Fibroblast of the aortic adventitia (primary cell): ENCODE data around the gene ZBTB20. TPM values are rescaled to one million over a fixed set of nuclear protein-coding genes. Genes with fewer than 3 reads are reported as not detected.
A peak's percentile ranks its signal among the peaks of the same experiment; 100 is the strongest.

Experiments
- DNase-seq: peaks from one replicate; pipeline ENCODE4 v3.0.0-alpha.2; 2010; ENCODE audit warnings: low read depth
- H3K4me3 ChIP-seq: 2 replicates; pipeline ENCODE4 v1.5.1; 2011; ENCODE audit warnings: low read depth, mild to moderate bottlenecking, control low read depth, low read length, moderate library complexity
- total RNA-seq: library from RNA; depleted of rRNA; stranded (reverse); fragments of >200 nt; gene quantifications from 2 replicates; pipeline ENCODE4 v1.2.3, GENCODE V29; 2012; ENCODE audit warnings: low replicate concordance
- TF ChIP-seq, protein P1 (sequence below): IDR thresholded peaks from 2 replicates; pipeline ENCODE4 v1.5.1; 2011; ENCODE audit warnings: mild to moderate bottlenecking, low read length, control low read depth, inconsistent platforms; ENCODE audit not compliant: insufficient read depth

Gene ZBTB20
- total RNA-seq, 1 donor, result 47.2 TPM

- TF ChIP-seq, protein P1, sequence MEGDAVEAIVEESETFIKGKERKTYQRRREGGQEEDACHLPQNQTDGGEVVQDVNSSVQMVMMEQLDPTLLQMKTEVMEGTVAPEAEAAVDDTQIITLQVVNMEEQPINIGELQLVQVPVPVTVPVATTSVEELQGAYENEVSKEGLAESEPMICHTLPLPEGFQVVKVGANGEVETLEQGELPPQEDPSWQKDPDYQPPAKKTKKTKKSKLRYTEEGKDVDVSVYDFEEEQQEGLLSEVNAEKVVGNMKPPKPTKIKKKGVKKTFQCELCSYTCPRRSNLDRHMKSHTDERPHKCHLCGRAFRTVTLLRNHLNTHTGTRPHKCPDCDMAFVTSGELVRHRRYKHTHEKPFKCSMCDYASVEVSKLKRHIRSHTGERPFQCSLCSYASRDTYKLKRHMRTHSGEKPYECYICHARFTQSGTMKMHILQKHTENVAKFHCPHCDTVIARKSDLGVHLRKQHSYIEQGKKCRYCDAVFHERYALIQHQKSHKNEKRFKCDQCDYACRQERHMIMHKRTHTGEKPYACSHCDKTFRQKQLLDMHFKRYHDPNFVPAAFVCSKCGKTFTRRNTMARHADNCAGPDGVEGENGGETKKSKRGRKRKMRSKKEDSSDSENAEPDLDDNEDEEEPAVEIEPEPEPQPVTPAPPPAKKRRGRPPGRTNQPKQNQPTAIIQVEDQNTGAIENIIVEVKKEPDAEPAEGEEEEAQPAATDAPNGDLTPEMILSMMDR, result no peak
- DNase-seq, result no peak
- no peak overlapping the region for H3K4me3 ChIP-seq
Observed at GRCh38 chr3:114565216-114565615, 581.9 kb downstream of the ZBTB20 start.

GRCh38 chr3:114563720-114564119, 583.4 kb downstream of the ZBTB20 start:
- TF ChIP-seq, protein P1, result no peak
- H3K4me3 ChIP-seq, result no peak overlapping the region
- no peak for DNase-seq

DNA sequence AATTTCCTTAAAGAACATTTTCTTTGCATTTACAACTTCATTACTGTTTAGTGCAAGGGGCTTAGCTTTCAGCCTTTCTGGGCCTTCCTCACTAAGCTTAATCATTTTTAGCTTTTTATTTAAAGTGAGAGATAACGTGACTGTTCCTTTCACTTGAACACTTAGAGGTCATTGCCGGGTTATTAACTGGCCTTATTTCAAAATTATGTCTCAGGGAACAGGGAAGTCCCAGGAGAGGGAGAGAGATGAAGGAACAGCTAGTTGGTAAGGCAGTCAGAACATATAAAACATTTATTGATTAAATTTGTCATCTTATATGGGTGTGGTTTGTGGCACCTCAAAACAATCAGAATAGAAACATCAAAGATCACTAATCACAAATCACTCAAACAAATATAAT, 584.5 kb downstream of the ZBTB20 start:
- TF ChIP-seq, protein P1, result no peak
- no peak overlapping the region for H3K4me3 ChIP-seq
- no peak for DNase-seq

DNA sequence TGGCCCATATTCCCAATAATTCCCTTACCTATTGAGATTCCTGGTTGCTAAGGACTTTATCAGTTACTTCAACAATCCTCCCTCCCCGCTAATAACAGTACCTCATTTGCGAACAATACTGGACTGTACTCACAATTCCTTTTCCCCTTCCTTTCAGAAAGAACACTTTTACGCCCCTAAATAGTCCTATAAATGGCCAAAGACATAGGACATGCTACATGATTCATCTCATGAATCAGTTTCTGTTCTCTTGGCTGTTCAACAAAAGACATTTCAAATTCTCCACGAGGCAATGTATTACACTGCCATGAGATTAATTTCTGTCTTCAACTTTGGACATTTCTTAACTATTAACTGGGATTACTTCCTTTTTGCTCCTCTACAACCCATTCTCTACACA, 588.8 kb downstream of the ZBTB20 start:
- DNase-seq, result peak; percentile 47
- TF ChIP-seq, protein P1, result no peak
- no peak overlapping the region for H3K4me3 ChIP-seq

GRCh38 chr3:114557791-114558190, 589.3 kb downstream of the ZBTB20 start:
- peak; percentile 40 for DNase-seq
- TF ChIP-seq, protein P1, result no peak
- H3K4me3 ChIP-seq, result no peak overlapping the region

GRCh38 chr3:114556657-114557213, 590.4 kb downstream of the ZBTB20 start:
- no peak overlapping the region for H3K4me3 ChIP-seq
- TF ChIP-seq, protein P1, result no peak
- no peak for DNase-seq

DNA sequence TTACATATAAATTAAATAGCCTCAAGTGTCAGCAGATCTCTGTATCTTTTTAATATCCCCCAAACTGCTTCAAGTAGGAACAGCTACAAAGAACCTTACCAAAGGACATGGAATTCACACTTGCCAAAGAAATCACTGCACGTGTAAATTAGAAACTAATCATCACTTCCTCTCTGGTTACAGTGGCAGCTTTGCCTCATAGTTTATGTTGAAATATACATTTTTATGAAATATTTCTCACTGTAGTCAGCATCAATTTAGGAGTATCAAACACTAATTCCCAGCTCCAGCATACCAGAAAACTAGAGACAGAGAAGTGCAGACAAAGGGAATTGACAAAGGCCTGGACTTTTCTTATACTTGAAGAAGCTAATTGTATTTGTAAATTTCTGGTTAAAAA, 592.4 kb downstream of the ZBTB20 start:
- peak; percentile 14 for DNase-seq

More for the DNA sequence above, 592.4 kb downstream of the ZBTB20 start:
- TF ChIP-seq, protein P1, result no peak
- no peak overlapping the region for H3K4me3 ChIP-seq
